Neural progenitor cell (in vitro differentiated cells): Measurements from ENCODE around the gene KCNMA1.

ENCODE experiments used
- EZH2 ChIP-seq: fragments of 200-600 bp; sonication (generic); IDR thresholded peaks from 2 replicates; pipeline ENCODE4 v1.6.1; 2017; ENCODE audit warnings: antibody characterized with exemption, mild to moderate bottlenecking, moderate library complexity
- TF ChIP-seq, protein P1 (sequence below): fragments of 200-600 bp; sonication (generic); IDR thresholded peaks from 2 replicates; pipeline ENCODE4 v1.5.1; 2017; ENCODE audit warnings: antibody characterized with exemption, mild to moderate bottlenecking

DNA sequence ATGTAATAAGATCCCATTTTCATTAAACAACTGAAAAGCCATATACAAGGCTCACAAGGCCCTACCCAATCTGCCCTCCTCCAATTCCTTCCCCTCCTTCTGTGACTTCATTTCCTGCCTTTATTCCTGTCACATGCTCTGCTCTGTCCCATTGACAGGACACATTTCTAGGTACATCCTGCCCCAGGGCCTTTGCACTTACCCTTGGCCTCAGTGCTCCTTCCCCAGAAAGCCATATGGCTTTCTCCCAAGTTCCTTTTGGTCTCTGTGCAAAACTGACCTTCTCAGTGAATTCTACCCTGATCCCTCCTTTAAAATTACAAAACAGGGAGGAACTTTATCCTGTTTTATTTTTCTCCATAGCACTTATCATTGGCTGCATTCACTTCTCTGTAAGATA, 40.0 kb downstream of the KCNMA1 start:
- TF ChIP-seq, protein P1, sequence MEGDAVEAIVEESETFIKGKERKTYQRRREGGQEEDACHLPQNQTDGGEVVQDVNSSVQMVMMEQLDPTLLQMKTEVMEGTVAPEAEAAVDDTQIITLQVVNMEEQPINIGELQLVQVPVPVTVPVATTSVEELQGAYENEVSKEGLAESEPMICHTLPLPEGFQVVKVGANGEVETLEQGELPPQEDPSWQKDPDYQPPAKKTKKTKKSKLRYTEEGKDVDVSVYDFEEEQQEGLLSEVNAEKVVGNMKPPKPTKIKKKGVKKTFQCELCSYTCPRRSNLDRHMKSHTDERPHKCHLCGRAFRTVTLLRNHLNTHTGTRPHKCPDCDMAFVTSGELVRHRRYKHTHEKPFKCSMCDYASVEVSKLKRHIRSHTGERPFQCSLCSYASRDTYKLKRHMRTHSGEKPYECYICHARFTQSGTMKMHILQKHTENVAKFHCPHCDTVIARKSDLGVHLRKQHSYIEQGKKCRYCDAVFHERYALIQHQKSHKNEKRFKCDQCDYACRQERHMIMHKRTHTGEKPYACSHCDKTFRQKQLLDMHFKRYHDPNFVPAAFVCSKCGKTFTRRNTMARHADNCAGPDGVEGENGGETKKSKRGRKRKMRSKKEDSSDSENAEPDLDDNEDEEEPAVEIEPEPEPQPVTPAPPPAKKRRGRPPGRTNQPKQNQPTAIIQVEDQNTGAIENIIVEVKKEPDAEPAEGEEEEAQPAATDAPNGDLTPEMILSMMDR, result no peak
- TF ChIP-seq EZH2, result no peak
